ENCODE measurements around the gene RAD1. TPM values are rescaled to one million over a fixed set of nuclear protein-coding genes. Genes with fewer than 3 reads are reported as not detected.
A peak's percentile ranks its signal among the peaks of the same experiment; 100 is the strongest.

RAD1 gene
- total and polyA plus RNA-seq, 12 donors = 10.5 to 42.2 (median 24.5) TPM

DNA sequence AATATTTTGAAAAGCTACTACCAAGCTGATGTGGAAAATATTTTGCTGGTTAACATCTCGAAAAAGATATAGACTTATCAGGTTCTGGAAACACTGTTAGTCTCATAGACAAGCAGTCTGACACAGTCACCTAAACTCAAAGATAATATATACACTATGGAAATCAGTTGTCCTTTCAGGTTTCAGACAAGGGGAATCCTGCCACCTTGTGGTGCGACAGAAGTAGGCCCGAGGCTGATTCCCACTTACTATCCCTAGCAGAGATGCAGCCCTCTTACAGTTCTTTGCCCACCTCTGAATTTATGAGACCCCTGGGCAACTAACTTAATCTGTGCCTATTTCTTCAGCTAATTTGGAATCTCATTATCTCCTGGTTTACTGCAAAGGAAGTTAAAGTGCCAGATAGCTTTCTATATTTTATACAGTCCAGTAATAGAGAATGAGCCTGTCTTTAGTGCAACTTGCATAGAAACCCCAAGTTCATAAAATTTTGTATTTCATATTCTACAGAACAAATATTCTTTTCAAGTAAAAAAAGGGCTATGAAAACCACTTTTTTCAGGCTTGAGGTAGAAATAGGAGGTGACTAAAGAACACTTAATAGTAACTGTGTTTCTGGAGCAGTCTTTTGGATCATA lies 16.9 kb downstream of the RAD1 start:
- Histone ChIP-seq H3K27me3 (no peaks in the 10 kb centered on the region), H3K36me3 (replicated peaks in 1 of 2) (no peaks in the 10 kb centered on the region), H3K4me1 (replicated peaks in 1 of 2) (peaks cover 0 to 5% of the 10 kb centered on the region in 2 donors), H3K9me3 (replicated peaks in 1 of 3) (no peaks in the 10 kb centered on the region), H3K27ac (no peak overlapping the region), H3K4me3 (no peak overlapping the region)
- DNase-seq = peak; percentile 58 to 86 (median 74)
- intact Hi-C loops (cut with DNase I) = loop anchor here (5.0 to 10.0 kb wide), 2 partner anchors 371 to 414 kb away; no protein-coding TSS in a partner anchor
- WGBS, 4 donors = 0 to 4% (median 2%) methylated on average over 3 of the region's 3 CpGs
- TF ChIP-seq POLR2A (IDR thresholded peaks at IDR 0.05) = no peak
- TF ChIP-seq, protein P1, sequence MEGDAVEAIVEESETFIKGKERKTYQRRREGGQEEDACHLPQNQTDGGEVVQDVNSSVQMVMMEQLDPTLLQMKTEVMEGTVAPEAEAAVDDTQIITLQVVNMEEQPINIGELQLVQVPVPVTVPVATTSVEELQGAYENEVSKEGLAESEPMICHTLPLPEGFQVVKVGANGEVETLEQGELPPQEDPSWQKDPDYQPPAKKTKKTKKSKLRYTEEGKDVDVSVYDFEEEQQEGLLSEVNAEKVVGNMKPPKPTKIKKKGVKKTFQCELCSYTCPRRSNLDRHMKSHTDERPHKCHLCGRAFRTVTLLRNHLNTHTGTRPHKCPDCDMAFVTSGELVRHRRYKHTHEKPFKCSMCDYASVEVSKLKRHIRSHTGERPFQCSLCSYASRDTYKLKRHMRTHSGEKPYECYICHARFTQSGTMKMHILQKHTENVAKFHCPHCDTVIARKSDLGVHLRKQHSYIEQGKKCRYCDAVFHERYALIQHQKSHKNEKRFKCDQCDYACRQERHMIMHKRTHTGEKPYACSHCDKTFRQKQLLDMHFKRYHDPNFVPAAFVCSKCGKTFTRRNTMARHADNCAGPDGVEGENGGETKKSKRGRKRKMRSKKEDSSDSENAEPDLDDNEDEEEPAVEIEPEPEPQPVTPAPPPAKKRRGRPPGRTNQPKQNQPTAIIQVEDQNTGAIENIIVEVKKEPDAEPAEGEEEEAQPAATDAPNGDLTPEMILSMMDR (IDR thresholded peaks at IDR 0.05) = peak; percentile 75 to 94 (median 85)

DNA sequence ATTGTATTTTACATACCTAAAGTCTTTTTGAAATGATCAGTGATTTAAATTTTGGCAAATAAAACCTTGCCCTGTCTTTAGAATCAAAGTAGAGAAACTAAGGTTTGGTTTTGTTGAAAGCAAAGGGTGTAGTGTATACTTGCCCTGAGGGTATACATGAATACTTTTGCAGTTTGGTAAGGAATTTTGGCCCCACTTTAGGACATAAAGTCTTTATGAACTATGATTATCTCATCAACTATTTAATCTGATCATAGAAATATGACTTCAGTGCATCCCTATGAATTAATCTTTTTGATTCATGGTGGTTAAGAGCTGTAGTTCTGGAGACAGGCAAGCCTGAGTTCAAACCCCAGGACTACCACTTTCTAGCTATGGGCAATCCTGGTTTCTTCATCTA lies 17.7 kb downstream of the RAD1 start:
- DNase-seq = no peak
- Histone ChIP-seq H3K27ac (no peak overlapping the region), H3K4me3 (no peak overlapping the region), H3K36me3 (replicated peaks in 1 of 2) (no peaks in the 10 kb centered on the region), H3K27me3 (no peaks in the 10 kb centered on the region), H3K9me3 (replicated peaks in 1 of 3) (no peaks in the 10 kb centered on the region), H3K4me1 (replicated peaks in 1 of 2) (peaks cover 0 to 7% of the 10 kb centered on the region in 2 donors)
- intact Hi-C loops (cut with DNase I) = loop anchor here (2.0 to 10.0 kb wide), 3 partner anchors 370 to 413 kb away; no protein-coding TSS in a partner anchor
- TF ChIP-seq POLR2A (IDR thresholded peaks at IDR 0.05) = no peak
- TF ChIP-seq, protein P1 (IDR thresholded peaks at IDR 0.05) = no peak

DNA sequence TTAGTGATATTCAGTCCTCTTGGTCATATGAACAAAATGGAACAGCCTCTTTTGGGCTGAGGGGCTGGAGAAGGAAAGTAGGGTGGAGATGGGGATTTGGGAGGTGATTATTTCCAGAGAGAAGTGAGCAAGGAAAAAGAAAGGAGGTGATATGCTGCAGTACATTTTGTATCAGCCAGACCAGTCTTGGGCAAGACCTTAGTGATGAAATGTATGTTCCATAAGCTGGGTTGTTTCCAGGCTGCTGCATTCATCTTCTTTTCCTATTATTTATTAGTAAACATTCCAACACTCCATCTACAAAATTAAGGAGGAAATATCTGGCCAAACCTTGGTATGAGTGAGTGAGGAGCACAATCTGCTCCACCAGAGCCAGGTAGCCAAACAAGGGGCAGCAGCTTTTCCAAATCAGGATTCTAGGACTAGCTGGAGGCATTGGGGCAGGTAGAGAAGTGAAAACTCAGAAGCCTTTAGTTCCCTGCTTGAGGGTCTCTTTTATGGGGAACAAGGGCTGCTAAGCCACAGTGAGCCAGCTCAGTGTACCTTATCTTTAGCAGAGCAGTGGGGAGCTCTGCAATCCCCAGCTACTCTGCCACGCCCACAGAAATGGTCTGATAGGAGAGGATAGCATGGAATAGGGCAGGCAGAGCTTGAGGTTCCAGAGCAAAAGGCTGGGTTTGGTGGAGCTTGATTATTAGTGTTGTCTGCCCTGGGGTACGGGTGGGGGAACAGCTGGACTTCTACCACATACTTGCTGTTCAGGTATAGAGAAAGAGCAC lies 19.5 kb downstream of the RAD1 start:
- Histone ChIP-seq H3K27me3 (no peaks in the 10 kb centered on the region), H3K4me3 (no peak overlapping the region), H3K27ac (no peak overlapping the region), H3K9me3 (replicated peaks in 1 of 3) (no peaks in the 10 kb centered on the region), H3K4me1 (replicated peaks in 1 of 2) (peaks cover 0 to 7% of the 10 kb centered on the region in 2 donors), H3K36me3 (replicated peaks in 1 of 2) (no peaks in the 10 kb centered on the region)
- TF ChIP-seq, protein P1 (IDR thresholded peaks at IDR 0.05) = no peak
- TF ChIP-seq POLR2A (IDR thresholded peaks at IDR 0.05) = no peak
- 91 to 95% (median 93%) methylated on average over 2 of the region's 2 CpGs for WGBS, 4 donors
- intact Hi-C loops (cut with DNase I) = loop anchor here (2.0 to 10.0 kb wide), 3 partner anchors 369 to 411 kb away; no protein-coding TSS in a partner anchor
- no peak for DNase-seq

DNA sequence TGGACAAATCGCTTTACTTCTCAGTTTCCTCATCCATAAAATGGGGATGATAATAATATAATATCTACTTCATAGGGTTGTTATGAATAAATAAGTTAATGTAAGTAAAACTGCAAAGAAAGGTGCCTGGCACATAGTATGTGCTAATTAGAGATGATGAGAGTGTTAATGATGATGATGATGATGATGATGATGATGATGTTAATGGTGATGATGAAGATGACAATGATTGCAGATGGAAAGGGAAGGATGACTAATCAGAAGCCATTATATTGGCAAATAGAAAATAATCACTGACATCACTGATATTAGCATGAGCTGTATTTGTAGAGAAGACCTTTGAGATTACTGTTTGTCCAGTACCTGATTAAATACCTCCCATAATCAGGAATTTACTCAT lies 20.6 kb downstream of the RAD1 start:
- 95 to 100% (median 97%) methylated on average over 1 of the region's 1 CpG for WGBS, 4 donors
- intact Hi-C loops (cut with DNase I) = loop anchor here (5.0 to 10.0 kb wide), 2 partner anchors 367 to 410 kb away; no protein-coding TSS in a partner anchor
- Histone ChIP-seq H3K27me3 (no peaks in the 10 kb centered on the region), H3K36me3 (replicated peaks in 1 of 2) (no peaks in the 10 kb centered on the region), H3K4me1 (replicated peaks in 1 of 2) (peaks cover 1 to 7% of the 10 kb centered on the region in 2 donors), H3K9me3 (replicated peaks in 1 of 3) (no peaks in the 10 kb centered on the region), H3K27ac (no peak overlapping the region), H3K4me3 (no peak overlapping the region)
- no peak for TF ChIP-seq POLR2A (IDR thresholded peaks at IDR 0.05)
- TF ChIP-seq, protein P1 (IDR thresholded peaks at IDR 0.05) = no peak
- no peak for DNase-seq

Measured in adrenal gland (tissue), 12 donors.